ENCODE results near the gene EIF4E.

Gene EIF4E

GRCh38 chr4:98955229-98955628 lies 26.3 kb upstream of the EIF4E start:
- Histone ChIP-seq H4K20me1 (ENCODE audit: control insufficient read depth, insufficient read depth, low read depth, low read length) (no peaks in the 10 kb centered on the region), H3K79me2 (ENCODE audit: control insufficient read depth, low read length) (no peaks in the 10 kb centered on the region), H3K4me2 (ENCODE audit: low read length) (no peak overlapping the region), H3K9me3 (ENCODE audit: control insufficient read depth, insufficient read depth, low read length) (no peaks in the 10 kb centered on the region), H3K4me3 (ENCODE audit: low read length) (no peak overlapping the region), H3K4me1 (ENCODE audit: control insufficient read depth, low read length) (no peaks in the 10 kb centered on the region), H3K27me3 (ENCODE audit: control insufficient read depth, low read length) (0 out of 2 replicates have a peak, but pooled peaks cover 3% of the 10 kb centered on the region), H3K27ac (ENCODE audit: low read depth, low read length) (no peak overlapping the region), H3F3A (ENCODE audit: control insufficient read depth, insufficient read depth) (no peaks in the 10 kb centered on the region), H3K36me3 (ENCODE audit: control insufficient read depth, low read length) (no peaks in the 10 kb centered on the region), H3K9me2 (replicated peaks; ENCODE audit: control insufficient read depth, low read length) (no peaks in the 10 kb centered on the region)
- TF ChIP-seq, protein P1, sequence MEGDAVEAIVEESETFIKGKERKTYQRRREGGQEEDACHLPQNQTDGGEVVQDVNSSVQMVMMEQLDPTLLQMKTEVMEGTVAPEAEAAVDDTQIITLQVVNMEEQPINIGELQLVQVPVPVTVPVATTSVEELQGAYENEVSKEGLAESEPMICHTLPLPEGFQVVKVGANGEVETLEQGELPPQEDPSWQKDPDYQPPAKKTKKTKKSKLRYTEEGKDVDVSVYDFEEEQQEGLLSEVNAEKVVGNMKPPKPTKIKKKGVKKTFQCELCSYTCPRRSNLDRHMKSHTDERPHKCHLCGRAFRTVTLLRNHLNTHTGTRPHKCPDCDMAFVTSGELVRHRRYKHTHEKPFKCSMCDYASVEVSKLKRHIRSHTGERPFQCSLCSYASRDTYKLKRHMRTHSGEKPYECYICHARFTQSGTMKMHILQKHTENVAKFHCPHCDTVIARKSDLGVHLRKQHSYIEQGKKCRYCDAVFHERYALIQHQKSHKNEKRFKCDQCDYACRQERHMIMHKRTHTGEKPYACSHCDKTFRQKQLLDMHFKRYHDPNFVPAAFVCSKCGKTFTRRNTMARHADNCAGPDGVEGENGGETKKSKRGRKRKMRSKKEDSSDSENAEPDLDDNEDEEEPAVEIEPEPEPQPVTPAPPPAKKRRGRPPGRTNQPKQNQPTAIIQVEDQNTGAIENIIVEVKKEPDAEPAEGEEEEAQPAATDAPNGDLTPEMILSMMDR (IDR thresholded peaks at IDR 0.05; ENCODE audit: low read depth, low read length, poor library complexity, severe bottlenecking) = no peak
- TF ChIP-seq EZH2phosphoT487 (IDR thresholded peaks at IDR 0.05; ENCODE audit: borderline replicate concordance, low read length) = no peak

- no peak overlapping the region for H3K4me2 ChIP-seq (ENCODE audit: low read length)
- H3K79me2 ChIP-seq (ENCODE audit: control insufficient read depth, low read length) = no peaks in the 10 kb centered on the region
- H4K20me1 ChIP-seq (ENCODE audit: control insufficient read depth, insufficient read depth, low read depth, low read length) = no peaks in the 10 kb centered on the region
- no peak for TF ChIP-seq EZH2phosphoT487 (IDR thresholded peaks at IDR 0.05; ENCODE audit: borderline replicate concordance, low read length)
- TF ChIP-seq, protein P1 (IDR thresholded peaks at IDR 0.05; ENCODE audit: low read depth, low read length, poor library complexity, severe bottlenecking) = no peak
- no peaks in the 10 kb centered on the region for H3F3A ChIP-seq (ENCODE audit: control insufficient read depth, insufficient read depth)
- H3K27me3 ChIP-seq (ENCODE audit: control insufficient read depth, low read length) = 0 out of 2 replicates have a peak, but pooled peaks cover 3% of the 10 kb centered on the region
- no peaks in the 10 kb centered on the region for H3K9me3 ChIP-seq (ENCODE audit: control insufficient read depth, insufficient read depth, low read length)
- no peak overlapping the region for H3K27ac ChIP-seq (ENCODE audit: low read depth, low read length)
- no peaks in the 10 kb centered on the region for H3K9me2 ChIP-seq (replicated peaks; ENCODE audit: control insufficient read depth, low read length)
- H3K4me3 ChIP-seq (ENCODE audit: low read length) = no peak overlapping the region
- H3K4me1 ChIP-seq (ENCODE audit: control insufficient read depth, low read length) = no peaks in the 10 kb centered on the region
- no peaks in the 10 kb centered on the region for H3K36me3 ChIP-seq (ENCODE audit: control insufficient read depth, low read length)
Measured at GRCh38 chr4:98951710-98952109, 22.8 kb upstream of the EIF4E start.

DNA sequence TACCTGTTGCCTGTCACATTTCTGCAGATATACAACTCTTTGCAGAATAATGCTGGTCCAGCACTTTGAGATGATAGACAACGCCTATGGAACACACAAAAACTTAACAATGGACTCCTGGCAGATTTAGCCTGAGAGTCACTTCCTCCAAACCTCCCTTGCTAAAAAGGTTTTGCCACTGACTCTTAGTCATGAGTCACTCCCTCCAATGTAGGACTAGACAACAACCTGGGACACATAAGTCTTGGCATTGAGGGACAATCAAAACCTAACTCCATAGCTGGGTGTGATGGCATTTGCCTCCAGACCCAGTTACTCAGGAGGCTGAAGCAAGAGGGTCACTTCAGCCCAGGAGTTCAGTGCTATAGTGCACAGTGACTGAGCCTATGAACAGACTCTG lies 22.0 kb upstream of the EIF4E start:
- Histone ChIP-seq H3K27me3 (ENCODE audit: control insufficient read depth, low read length) (peaks cover 3% of the 10 kb centered on the region; the same call in 1 of the 2 replicates), H3K36me3 (ENCODE audit: control insufficient read depth, low read length) (no peaks in the 10 kb centered on the region), H3K9me3 (ENCODE audit: control insufficient read depth, insufficient read depth, low read length) (no peaks in the 10 kb centered on the region), H3K4me3 (ENCODE audit: low read length) (no peak overlapping the region), H3K9me2 (replicated peaks; ENCODE audit: control insufficient read depth, low read length) (no peaks in the 10 kb centered on the region), H3K4me1 (ENCODE audit: control insufficient read depth, low read length) (no peaks in the 10 kb centered on the region), H3F3A (ENCODE audit: control insufficient read depth, insufficient read depth) (no peaks in the 10 kb centered on the region), H3K79me2 (ENCODE audit: control insufficient read depth, low read length) (no peaks in the 10 kb centered on the region), H3K27ac (ENCODE audit: low read depth, low read length) (no peak overlapping the region), H4K20me1 (ENCODE audit: control insufficient read depth, insufficient read depth, low read depth, low read length) (no peaks in the 10 kb centered on the region), H3K4me2 (ENCODE audit: low read length) (no peak overlapping the region)
- TF ChIP-seq EZH2phosphoT487 (IDR thresholded peaks at IDR 0.05; ENCODE audit: borderline replicate concordance, low read length) = no peak
- TF ChIP-seq, protein P1 (IDR thresholded peaks at IDR 0.05; ENCODE audit: low read depth, low read length, poor library complexity, severe bottlenecking) = no peak
